ENCODE data around the gene CCDC57. TPM values are rescaled to one million over a fixed set of nuclear protein-coding genes. Genes with fewer than 3 reads are reported as not detected.

The CCDC57 gene
- polyA plus RNA-seq, 3 donors, result 17.1 to 43.8 (median 20.1) TPM

DNA sequence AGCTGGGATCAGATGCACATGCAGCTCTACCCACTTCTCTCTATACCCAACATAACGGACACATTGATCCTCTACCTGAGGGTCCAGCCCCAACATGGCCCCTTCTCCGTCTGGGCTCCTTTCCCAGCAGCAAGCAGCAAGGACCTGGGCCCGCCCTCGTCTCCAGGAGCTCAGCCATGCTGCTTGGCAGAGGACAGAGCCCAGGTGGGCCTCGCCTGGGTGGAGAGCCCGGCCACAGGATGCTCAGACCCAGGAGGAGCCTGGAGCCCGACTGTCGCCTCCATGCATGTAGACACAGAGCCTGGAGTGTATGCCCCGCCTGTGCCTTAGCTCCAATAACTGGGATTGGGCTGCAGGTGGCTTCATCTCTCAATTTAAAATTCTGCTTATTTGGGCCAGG lies 57.0 kb downstream of the CCDC57 start:
- peaks cover 13 to 24% of the 10 kb centered on the region in 2 donors for H3K36me3 Mint-ChIP-seq
- no peak for DNase-seq
- Histone ChIP-seq H3K9ac (ENCODE audit: insufficient read depth, low read length, poor library complexity, severe bottlenecking) (no peak overlapping the region), H4K20me1 (ENCODE audit: insufficient read depth, low read length) (no peaks in the 10 kb centered on the region), H3K9me3 (replicated peaks in 1 of 2; ENCODE audit: control insufficient read depth in 1 of 2, insufficient read depth in 1 of 2, low read length in 2 of 2) (no peaks in the 10 kb centered on the region), H3K4me1 (ENCODE audit: control insufficient read depth in 1 of 2, insufficient read depth in 2 of 2, low read length in 2 of 2) (no peaks in the 10 kb centered on the region), H3K4me2 (replicated peaks; ENCODE audit: extremely low read depth, low read length, poor library complexity, severe bottlenecking) (no peak overlapping the region), H3K79me2 (ENCODE audit: insufficient read depth, low read length) (no peaks in the 10 kb centered on the region), H2AFZ (ENCODE audit: insufficient read depth, low read depth, low read length, poor library complexity, severe bottlenecking) (no peak overlapping the region), H3K27me3 (ENCODE audit: control insufficient read depth in 2 of 2, insufficient read depth in 2 of 2, low read length in 2 of 2) (no peaks in the 10 kb centered on the region), H3K4me3 (replicated peaks in 1 of 3; ENCODE audit: low read depth in 2 of 3, low read length in 3 of 3) (no peak overlapping the region), H3K27ac (ENCODE audit: low read depth in 1 of 2, low read length in 2 of 2) (no peak overlapping the region), H3K36me3 (replicated peaks in 1 of 2; ENCODE audit: control insufficient read depth in 1 of 2, insufficient read depth in 2 of 2, low read length in 2 of 2) (peaks cover 0 to 6% of the 10 kb centered on the region in 2 donors)
- no peaks in the 10 kb centered on the region for H3K27me3 Mint-ChIP-seq (ENCODE audit: low read depth in 3 of 3)
- TF ChIP-seq, protein P1, sequence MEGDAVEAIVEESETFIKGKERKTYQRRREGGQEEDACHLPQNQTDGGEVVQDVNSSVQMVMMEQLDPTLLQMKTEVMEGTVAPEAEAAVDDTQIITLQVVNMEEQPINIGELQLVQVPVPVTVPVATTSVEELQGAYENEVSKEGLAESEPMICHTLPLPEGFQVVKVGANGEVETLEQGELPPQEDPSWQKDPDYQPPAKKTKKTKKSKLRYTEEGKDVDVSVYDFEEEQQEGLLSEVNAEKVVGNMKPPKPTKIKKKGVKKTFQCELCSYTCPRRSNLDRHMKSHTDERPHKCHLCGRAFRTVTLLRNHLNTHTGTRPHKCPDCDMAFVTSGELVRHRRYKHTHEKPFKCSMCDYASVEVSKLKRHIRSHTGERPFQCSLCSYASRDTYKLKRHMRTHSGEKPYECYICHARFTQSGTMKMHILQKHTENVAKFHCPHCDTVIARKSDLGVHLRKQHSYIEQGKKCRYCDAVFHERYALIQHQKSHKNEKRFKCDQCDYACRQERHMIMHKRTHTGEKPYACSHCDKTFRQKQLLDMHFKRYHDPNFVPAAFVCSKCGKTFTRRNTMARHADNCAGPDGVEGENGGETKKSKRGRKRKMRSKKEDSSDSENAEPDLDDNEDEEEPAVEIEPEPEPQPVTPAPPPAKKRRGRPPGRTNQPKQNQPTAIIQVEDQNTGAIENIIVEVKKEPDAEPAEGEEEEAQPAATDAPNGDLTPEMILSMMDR (IDR thresholded peaks at IDR 0.05), result no peak
- peaks cover 0 to 3% (median 0%) of the 10 kb centered on the region in 7 donors for H3K9me3 Mint-ChIP-seq
- intact Hi-C loops (cut with micrococcal nuclease), result loop anchor here in 1 of 2 donors (2.0 kb wide), 1 partner anchor 125 kb away; the partner anchor contains the start of gene RAC3
- H3K4me3 Mint-ChIP-seq, result no peak overlapping the region
- no peaks in the 10 kb centered on the region for H3K4me1 Mint-ChIP-seq
- 93% methylated on average over 8 of the region's 9 CpGs for WGBS (ENCODE audit: insufficient coverage)
- H3K27ac Mint-ChIP-seq, result peak overlapping the region in 1 of 7 donors; percentile 50

DNA sequence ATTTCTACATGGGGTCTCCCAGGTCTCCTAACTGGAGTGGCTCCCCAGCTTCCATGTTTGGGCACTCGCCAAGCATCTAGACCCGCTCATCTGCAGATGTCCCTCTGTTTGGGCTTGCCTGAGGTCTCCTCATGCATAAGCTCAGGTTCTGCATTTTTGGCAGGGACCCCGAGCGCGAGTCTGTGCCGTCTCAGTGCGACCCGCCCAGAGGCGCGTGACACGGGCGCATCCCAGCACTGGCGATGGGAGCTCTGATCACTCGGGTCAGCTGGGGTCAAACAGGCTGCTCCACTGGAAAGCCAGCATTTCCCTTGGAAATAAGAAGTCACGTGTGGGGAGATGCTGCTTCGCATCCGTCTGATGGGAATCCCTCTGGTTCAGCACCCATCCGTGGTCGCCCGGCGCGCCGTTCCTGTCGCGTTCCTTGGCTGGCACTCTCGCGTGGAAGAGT lies 57.7 kb downstream of the CCDC57 start:
- no peak overlapping the region for H3K27ac Mint-ChIP-seq
- Histone ChIP-seq H3K4me1 (ENCODE audit: control insufficient read depth in 1 of 2, insufficient read depth in 2 of 2, low read length in 2 of 2) (no peaks in the 10 kb centered on the region), H4K20me1 (ENCODE audit: insufficient read depth, low read length) (no peaks in the 10 kb centered on the region), H3K36me3 (replicated peaks in 1 of 2; ENCODE audit: control insufficient read depth in 1 of 2, insufficient read depth in 2 of 2, low read length in 2 of 2) (peaks cover 0 to under 1% of the 10 kb centered on the region in 2 donors), H3K27ac (ENCODE audit: low read depth in 1 of 2, low read length in 2 of 2) (no peak overlapping the region), H3K4me3 (replicated peaks in 1 of 3; ENCODE audit: low read depth in 2 of 3, low read length in 3 of 3) (no peak overlapping the region), H2AFZ (ENCODE audit: insufficient read depth, low read depth, low read length, poor library complexity, severe bottlenecking) (no peak overlapping the region), H3K79me2 (ENCODE audit: insufficient read depth, low read length) (no peaks in the 10 kb centered on the region), H3K9ac (ENCODE audit: insufficient read depth, low read length, poor library complexity, severe bottlenecking) (no peak overlapping the region), H3K9me3 (replicated peaks in 1 of 2; ENCODE audit: control insufficient read depth in 1 of 2, insufficient read depth in 1 of 2, low read length in 2 of 2) (no peaks in the 10 kb centered on the region), H3K27me3 (ENCODE audit: control insufficient read depth in 2 of 2, insufficient read depth in 2 of 2, low read length in 2 of 2) (no peaks in the 10 kb centered on the region), H3K4me2 (replicated peaks; ENCODE audit: extremely low read depth, low read length, poor library complexity, severe bottlenecking) (no peak overlapping the region)
- H3K36me3 Mint-ChIP-seq, result peaks cover 11 to 19% of the 10 kb centered on the region in 2 donors
- no peaks in the 10 kb centered on the region for H3K4me1 Mint-ChIP-seq
- 94% methylated on average over 27 of the region's 27 CpGs for WGBS (ENCODE audit: insufficient coverage)
- TF ChIP-seq, protein P1 (IDR thresholded peaks at IDR 0.05), result no peak
- intact Hi-C loops (cut with micrococcal nuclease), result loop anchor here (2.0 to 5.0 kb wide), 2 partner anchors 124 to 193 kb away; partner anchors contain the start of genes NOTUM (in 1 of the 2) and RAC3 (in 1 of the 2)
- no peaks in the 10 kb centered on the region for H3K27me3 Mint-ChIP-seq (ENCODE audit: low read depth in 3 of 3)
- H3K9me3 Mint-ChIP-seq, result peaks cover 0 to 3% (median 0%) of the 10 kb centered on the region in 7 donors
- no peak overlapping the region for H3K4me3 Mint-ChIP-seq
- no peak for DNase-seq

Data from CD14-positive monocyte (primary cell).